Activated naive CD4-positive, alpha-beta T cell treated with Interleukin-2 at 50 U/mL for 16 hours (primary cell): Measurements from ENCODE around the gene NSUN2.
"Not testable (repeated sequence)": the region's sequence is repeated elsewhere in the genome, so short reads cannot be mapped to it uniquely, and the experiment has no call there.

ENCODE experiments used
- DNase-seq: peaks from one replicate; pipeline ENCODE4 v3.0.0-alpha.2; 2020

Gene NSUN2

DNA sequence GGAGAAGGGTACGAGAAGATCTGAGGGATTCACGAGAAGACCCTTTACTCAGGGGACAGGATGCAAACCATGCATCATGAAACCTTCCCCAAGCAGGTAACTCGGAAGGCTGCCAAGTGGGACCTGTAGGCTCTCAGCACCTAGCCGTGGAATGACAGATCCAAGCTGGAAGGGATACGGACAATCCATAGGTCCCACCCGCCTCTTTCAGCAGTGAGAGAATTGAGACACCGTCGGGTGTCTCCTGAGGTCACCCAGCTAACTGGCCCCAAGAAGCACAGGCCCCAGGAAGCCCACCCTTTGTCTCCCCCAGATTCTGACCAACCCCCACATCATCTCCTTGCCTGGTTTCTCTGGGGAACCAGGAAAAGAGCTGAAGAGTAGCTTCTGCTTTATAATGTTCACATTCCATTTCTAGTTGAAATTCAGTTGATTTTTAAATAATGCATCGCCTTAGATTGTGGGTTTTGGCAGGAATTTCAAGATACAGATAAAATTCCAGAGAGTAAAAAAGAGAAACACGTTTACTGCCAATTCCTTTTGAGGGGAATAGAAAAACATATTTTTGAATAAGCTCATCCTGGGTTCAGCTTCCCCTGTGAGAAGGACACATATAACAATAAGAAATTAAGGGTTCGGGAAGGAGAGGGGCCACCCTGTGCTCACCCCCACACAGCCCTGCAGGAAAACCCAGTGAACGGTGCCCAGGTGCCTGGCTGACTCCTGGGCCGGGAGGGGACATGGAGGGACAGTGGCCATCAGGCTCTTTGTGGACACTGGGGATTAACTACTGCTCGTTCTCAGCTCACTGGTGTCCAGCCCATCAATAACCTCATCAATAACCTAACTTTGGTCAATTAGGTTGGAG, 51.1 kb downstream of the NSUN2 start:
- DNase-seq, result no peak

DNA sequence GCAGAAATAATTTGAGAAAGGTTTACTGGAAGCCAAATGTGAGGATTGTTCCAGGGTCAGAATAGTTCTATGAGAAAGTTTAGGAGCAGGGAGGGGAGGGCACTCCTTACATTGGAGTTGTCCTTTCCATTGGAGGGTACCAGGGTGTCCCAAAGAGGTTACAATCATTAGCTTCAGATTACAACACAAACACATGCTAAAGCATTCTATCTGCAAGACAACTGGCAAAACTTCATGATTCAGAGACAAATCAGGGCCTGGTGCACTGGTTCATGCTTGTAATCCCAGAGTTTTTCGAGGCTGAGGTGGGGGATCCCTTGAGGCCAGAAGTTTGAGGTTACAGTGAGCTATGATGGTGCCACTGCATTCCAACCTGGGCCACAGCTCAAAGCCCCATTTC, 51.8 kb downstream of the NSUN2 start:
- no peak for DNase-seq

DNA sequence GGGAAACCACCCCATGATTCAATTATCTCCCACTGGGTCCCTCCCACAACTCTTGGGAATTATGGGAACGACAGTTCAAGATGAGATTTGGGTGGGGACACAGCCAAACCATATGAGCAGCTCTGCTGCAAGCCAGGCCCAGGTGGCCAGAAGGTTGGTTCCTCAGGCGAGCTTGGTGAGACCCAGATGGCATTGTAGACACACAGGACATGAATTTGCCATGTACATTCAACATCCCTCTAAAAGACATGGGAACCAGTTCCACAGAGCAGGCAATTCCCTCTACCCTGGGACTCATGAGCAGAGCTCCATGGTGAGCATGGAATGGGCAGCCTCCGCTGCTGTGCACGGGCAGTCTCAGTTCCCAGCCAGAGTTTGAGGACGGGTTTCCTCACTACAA, 53.3 kb downstream of the NSUN2 start:
- DNase-seq, result no peak

DNA sequence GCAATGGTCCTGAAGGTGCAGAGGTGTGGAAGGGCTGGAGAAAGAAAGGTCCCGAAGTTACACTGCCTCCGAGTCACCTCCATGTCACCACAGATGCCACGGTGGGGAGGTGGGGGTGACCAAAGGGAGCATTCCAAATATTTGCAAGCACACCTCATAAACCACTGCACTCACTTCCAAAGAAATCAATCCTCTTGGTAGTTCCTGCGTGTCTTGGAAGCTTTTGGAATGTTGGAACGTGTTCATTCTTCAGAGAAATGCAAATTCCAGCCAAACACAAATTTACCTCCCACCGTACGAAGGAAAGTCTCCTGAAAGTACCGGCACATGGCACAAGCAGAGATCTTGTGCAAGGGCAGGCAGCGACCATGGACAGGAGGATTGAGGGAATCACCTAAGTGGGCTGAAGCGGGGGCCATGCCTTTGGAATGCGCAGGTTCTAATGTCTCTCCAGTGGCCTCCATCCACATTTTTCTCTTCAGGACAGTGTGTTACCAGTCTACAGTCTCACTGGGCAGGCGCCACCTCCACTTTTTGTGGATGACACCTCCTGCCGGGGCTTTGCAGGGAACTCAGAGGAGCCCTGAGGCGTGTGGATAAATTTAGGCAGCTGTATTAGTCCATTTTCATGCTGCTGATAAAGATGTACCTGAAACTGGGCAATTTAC, 54.0 kb downstream of the NSUN2 start:
- DNase-seq, result no peak

DNA sequence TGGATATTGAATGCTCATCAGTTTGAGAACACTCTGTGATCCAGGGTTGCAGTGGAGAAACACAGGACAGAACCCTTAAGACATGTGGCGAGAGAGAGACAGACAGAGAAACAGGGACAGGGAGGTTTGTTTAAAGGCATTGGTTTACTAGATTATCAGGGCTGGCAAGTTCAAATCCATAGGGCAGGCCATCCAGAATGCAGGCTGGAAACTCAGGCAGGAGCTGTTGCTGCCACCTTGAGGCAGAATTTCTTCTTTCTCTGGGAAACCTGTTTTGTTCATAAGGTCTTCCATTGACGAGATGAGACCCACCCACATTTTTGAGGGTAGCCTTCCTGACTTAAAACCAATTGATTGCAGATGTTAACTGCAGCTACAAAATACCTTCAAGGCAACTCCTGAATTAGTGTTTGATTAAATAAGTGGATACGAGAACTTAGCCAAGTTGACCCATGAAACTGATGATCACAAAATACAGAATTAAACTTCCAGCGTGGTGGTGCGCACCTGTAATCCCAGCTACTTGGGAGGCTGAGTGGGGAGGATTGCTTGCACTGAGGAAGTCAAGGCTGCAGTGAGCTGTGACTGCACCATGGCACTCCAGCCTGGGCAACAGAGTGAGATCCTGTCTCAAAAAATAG, 55.9 kb downstream of the NSUN2 start:
- no peak for DNase-seq

DNA sequence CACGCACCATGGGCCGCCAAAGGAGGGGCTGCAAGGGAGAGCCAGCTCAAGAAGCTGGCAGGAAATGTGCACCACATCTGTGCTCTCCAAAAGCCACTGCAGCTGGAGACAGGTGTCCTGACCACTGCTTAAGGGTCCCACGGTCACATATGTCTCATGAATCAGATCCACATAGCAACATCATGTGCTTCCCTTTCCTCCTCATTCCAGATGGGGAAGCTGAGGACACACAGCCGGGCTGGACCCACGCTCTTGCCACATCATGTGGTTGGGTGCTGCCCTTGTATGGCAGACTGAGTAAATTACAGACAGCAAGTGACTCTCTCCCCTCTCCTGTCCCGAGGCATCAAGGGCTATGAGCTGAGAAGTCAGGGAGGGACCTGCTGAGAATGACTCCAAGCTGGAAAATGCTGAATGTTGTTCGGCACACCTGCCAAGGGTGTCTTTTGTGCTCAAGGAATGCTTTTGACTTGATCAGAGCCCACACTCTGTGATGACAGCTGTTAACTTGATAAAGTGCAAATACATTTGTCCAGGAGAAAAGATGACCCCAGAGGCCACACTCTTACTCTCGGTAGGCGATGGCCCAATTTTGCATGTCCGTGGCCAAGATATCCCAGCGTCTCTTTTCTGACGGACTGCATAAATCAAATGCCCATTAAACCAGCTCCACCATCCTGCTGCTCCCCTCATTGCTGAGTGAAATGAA, 58.2 kb downstream of the NSUN2 start:
- DNase-seq, result no peak

DNA sequence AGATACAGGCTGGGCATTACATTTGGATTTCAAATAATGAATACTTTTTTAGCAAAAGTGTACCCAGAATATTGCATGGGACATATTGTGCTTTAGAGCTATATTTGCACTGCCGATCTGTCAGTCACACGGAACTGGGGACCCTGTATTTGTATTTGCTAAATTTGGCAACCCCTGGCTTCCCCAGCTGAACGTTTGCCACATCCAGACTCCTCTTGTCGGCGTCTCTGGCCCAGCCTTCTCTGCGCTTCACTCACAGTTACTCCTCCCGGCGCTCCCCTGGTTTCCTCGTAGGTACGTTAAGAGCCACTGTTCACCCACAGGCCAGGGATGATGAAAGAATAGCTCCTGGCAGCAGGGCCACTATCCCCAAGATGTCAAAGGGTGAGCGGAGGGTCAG, 58.7 kb downstream of the NSUN2 start:
- no peak for DNase-seq

DNA sequence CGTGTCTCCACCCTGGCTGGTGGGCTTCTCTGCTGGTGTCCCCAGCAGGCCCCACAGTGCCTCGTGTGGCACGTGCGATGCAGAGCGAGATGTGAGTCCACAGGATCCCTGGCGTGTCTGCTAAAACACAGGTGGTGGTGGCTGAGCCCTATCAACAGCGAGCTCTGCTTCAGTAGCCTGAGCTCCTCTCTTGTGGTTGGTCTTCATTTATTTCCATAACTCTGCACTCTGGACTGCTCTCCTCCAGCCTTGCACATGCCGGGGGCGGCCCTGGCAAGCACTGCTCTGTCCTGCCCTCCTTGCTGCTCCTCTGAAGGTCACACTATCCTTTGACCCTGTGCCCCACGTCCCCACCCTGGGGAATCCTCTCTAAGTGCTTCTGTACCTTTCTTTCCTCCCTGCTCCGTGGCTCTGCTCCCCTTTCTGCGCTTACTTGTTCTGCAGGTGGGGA, 59.2 kb downstream of the NSUN2 start:
- no peak for DNase-seq

DNA sequence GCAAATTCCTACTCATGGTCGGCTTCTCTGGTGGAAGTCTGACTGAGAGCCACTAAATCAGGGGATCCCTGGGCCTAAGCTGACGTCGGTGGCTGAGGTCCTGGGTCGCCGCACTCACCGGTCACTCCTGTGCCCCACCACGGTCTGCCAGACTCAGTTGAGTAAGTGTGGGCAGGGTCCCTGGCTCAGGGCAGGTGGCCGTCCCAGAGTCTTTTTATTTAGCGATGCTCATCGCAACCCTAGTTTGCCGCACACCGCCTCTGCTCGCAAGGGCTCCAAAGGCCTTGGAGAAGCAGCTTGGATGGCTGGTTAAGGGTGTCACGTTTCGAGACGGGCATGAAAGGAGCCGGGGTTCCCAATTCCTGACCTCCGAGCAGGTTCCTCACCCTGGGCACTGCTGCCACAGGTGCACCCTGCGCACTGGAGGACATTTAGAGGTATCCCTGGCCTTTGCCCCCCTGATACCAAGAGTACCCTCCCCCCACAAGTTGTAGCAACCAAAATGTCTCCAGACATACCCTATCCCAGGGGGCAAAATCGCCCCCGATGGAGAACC, 59.9 kb downstream of the NSUN2 start:
- no peak for DNase-seq

DNA sequence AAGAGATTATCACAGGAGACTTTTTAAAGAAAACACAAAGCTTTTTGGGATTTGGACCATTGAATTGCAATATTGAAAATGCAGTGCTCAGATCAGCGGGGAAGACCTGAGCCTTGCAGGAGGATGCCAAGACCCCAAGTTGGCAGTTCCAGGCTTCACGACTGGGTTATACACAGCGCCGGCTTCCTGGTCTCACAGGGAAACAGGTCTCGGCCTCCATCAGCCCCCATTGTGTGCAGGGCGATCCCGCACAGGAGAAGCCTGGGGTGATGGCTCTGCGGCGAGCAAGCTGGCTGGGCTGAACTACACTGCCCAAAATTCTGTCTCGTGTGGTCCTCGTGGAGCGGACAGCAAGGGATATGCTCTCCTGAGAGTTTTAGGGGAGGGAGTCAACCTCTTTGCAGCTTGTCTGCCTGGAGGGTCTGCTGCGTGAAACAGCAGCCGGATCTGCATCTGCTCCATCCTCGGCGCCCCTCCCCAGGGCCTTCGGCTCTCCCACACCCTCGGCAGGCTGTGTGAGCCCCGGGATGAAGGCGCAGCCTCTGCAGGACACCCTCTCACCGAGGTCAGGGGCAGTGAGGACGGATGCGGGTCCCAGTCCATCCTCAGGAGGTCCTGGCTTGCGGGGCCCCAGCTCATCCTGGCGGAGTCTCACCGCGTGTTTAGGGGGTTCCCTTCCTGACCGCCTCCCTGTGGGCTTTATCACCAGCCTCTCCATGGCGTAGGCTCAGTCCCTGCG, 60.6 kb downstream of the NSUN2 start:
- no peak for DNase-seq

DNA sequence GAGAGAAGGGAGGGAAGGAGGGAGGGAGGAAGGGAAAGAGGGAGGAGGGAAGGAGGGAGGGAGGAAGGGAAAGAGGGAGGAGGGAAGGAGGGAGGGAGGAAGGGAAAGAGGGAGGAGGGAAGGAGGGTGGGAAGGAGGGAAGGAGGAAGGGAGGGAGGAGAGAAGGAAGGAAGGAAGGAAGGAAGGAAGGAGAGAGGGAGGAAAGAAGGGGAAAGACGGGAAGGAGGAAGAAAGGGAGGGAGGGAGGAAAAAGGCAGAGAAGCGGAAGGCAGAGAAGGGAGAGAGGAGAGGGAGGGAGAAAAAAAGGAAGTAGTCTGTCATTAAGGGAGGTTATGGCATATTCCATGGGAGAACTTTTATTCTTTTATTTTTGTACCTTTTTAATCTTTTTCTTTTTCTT, 61.2 kb downstream of the NSUN2 start:
- DNase-seq, result not testable (repeated sequence)

DNA sequence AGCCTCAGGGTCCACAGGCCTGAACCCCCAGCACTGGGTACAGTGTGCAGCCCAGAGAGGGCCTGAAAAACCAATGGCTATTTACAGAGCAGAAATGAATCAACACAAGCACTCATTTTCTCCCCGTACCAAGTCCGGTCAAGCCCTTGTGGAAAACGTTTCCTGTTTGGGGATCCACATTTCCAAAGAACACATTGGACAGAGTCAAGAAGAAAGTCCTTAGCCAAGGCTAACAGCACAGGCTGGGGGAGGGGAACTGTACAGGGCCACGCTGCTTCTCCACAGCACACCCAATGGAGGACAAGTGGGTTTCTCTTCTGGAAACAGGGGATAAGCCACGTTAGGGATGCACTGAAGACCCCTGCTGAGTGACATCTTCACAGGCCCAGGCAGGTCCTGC, 62.3 kb downstream of the NSUN2 start:
- no peak for DNase-seq

DNA sequence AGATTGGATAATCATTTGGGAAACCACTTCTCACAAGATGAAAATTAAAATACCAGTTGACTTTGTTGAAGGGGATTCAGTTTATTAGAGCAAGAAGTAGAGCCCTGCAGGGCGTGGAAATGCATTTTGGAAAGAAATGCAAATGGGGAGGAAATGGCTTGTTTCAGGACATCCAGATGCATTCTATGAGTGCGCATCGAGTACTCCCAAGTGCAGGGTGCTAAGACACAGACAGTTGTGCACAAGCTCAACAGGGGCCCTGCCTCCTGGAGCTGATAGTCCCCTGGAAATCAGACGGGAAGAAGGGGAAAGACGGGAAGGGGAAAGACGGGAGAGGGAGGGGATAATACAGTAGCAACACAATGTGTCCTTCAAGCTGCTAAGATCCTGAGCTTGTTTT, 64.0 kb downstream of the NSUN2 start:
- DNase-seq, result no peak

DNA sequence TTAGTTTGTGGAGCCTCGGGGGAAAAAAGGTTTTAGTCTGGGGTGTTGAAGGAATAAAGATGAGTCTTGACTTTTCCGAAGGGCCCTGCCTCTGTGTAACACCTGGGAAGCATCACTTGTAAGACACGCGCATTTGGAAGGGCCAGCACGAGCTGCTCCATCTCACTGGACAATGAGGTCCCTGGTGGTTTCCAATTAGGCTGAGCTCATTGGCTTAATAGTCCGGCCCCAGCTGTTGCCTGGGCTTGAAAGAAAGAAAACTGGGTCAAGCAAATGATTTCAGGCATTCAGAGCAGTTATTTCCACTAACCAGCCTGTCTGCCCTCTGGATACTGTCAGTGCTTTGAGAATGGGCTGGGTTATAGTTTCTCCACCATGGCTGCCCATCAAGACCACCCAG, 64.5 kb downstream of the NSUN2 start:
- DNase-seq, result no peak

DNA sequence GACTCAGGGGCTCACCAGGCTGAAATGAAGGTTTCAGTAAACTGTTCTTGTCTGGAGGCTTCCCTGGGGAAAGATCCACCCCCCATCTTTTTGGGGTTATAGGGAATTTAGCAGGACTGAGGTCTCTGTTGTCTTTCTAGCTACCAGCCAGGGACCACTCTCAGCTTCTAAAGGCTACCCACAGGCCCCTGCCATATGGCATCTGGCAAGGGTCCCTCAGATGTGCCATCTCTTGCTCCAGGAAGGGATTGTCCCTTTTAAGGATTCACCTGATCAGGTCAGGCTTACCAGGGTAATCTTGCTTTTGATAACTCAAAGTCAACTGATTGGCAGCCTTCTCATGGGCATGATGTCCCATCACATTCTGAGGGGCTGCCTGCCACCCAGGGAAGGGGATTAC, 65.0 kb downstream of the NSUN2 start:
- no peak for DNase-seq

DNA sequence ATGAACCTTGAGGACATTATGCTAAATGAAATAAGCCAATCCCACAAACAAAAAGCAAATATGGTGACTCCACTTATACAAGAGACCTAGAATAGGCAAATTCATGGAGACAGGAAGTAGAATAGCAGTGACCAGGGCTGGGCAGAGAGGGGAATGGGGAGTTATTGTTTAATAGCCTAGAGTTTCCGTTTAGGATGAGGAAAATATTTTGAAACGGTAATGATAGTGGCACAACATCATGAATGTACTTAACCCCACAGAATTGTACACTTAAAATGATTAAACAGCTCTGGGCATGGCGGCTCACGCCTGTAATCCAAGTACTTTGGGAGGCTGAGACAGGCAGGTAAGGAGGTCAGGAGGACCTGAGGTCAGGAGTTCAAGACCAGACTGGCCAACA, 65.8 kb downstream of the NSUN2 start:
- DNase-seq, result no peak

DNA sequence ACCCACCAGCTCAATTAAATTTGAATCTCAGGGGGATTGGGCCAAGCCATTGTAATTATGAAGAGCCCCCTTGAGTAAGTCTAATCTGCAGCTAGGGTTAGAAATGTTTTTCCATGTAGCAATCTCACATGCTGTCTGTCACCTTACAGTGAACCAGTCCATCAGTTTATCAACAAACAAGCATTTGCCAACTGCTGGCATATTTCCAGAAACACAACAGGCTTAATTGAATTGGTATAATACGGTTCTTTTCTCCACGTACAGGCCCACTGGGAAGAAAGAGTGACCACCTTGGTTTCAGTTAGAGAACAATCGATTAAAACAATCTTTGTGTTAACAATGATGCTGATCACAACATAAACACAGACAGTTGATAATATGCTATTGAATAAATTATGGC, 67.4 kb downstream of the NSUN2 start:
- DNase-seq, result no peak

DNA sequence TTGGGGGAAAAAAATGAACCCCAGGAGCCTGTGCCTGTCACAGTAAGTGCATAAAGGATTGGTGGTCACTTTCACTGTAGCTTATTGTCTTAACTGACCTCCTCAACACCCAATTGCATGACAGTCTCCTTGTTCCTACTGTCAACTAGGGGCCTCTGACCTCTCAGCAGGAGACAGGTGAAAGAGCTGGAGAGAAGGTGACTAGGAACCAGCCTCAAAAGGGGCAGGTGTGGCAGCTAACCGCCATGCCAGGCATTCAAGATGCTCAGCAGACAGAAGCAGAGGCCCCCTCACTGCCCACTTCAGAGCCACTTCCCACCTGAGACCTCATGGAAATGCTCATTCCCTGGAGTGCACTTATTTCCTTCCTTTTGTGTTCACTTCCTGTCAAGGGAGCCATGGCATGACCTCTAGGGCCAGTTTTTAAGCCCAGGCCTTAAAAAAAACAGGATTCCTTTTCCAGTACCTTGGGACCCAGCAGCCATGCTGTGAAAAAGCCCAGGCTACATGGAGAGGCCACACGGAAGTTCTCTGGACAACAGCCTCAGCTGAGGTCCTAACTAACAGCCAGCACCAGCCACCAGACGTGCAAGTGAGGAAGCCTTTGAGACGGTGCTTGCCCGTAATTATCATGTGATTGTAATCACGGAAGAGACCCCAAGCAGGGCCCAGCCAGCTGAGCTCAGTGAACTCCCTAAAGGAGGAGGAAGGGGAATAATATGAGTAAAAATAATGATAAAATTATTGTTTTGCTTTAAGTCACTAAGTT, 74.9 kb downstream of the NSUN2 start:
- no peak for DNase-seq

DNA sequence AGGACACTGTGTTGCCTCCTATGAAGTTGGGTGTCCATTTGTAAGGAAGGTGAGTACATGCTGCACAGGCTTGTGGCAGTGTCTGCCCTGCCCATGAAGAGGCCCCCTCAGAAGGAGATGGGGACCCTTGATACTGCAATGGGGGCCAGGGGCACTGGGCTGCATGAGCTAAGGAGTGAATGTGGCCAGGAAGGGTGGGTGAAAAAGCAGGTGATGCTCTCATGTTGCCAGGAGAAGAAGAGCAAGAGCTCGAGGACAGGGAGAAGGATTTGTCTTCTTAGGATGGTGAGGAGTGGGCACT, 76.1 kb downstream of the NSUN2 start:
- no peak for DNase-seq

DNA sequence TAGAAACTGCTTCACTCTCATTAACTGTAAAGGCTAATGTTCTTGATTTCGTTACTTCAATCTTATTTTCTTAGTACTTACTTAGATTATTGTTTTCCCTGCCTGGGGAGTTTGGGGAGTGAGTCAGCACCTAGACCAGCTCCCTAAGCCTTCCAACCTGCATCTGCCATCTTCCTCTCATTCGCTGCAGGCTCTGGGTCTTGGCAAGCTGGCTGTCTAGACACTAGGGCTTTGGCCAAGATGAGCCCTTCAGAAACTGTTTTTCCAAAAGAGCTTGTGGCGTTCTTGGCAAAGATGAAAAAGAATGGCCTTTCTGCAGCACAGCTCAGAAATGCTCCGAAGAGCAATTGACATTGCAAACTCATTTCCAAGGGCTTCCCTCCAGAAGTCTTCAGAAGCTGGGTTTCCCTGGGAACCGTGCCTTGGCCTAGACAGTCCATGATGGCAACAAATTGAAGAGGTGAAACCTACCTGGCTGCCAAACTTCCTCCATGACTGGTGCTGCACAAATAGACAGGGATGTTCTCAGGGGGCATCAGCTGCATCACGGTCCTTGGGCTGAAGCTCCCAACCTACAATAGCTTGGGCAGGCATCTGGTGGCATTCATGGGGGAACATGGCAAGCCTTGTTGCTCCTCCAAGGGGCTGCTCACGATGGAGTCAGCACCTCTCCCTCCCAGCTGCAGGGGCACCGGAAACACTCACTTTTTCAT, 76.6 kb downstream of the NSUN2 start:
- DNase-seq, result no peak

DNA sequence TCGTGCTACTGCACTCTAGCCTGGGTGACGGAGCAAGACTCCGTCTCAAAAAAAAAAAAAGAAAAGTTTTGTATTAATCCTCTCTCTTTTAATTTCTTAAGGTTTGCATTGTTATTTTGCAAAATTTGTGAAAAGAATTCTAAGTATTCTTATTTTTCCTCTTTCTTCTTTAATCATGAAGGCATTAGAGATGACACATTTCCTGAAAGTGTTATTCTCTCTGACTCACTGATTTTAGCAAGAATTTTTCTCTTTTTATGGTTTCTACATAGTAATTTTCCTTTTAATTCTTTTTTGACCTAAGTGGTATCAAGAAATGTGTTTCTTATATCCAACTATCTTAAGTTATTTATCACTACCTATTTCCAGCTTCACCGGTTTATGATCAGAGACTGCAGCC, 78.0 kb downstream of the NSUN2 start:
- DNase-seq, result no peak
